Left lung (tissue), 10 donors: ENCODE results near the gene LRRC61. TPM values are rescaled to one million over a fixed set of nuclear protein-coding genes. Genes with fewer than 3 reads are reported as not detected.

ENCODE experiments used
- ATAC-seq: fragments of 200-7000 bp; cut with Tn5 transposase; one replicate; pipeline ENCODE4 v1.9.1; 2020; ENCODE audit warnings: moderate library complexity
- DNase-seq, 4 donors: peaks; one replicate each; pipeline ENCODE4 v3.0.0-alpha.2; 2013 to 2020
- H3K27ac ChIP-seq, 2 donors: fragments of 200-600 bp; sonication (generic) in 1 of 2; one replicate each; pipeline versions ENCODE4 v1.5.0 to v1.8.0; 2020 to 2021
- H3K27me3 ChIP-seq, 2 donors: fragments of 200-600 bp; sonication (generic) in 1 of 2; one replicate each; pipeline versions ENCODE4 v1.5.0 to v1.8.0; 2020 to 2021
- H3K36me3 ChIP-seq, 2 donors: fragments of 200-600 bp; sonication (generic) in 1 of 2; one replicate each; pipeline versions ENCODE4 v1.5.0 to v1.8.0; 2020 to 2021
- H3K4me1 ChIP-seq, 2 donors: fragments of 200-600 bp; one replicate each; pipeline ENCODE4 v1.8.0; 2021
- H3K4me3 ChIP-seq, 2 donors: fragments of 200-600 bp; sonication (generic) in 1 of 2; one replicate each; pipeline versions ENCODE4 v1.5.0 to v1.8.0; 2020 to 2021; ENCODE audit warnings: mild to moderate bottlenecking in 1 of 2
- H3K9me3 ChIP-seq, 2 donors: fragments of 200-600 bp; sonication (generic) in 1 of 2; one replicate each; pipeline versions ENCODE4 v1.5.0 to v1.8.0; 2020 to 2021
- CTCF ChIP-seq, 2 donors: fragments of 200-600 bp; sonication (generic) in 1 of 2; IDR thresholded peaks; one replicate each; pipeline versions ENCODE4 v1.5.0 to v1.8.0; 2021; ENCODE audit warnings: antibody characterized with exemption in 2 of 2
- intact Hi-C, 2 donors: fragments of 100-400 bp; cut with DNase I; formaldehyde crosslinking; loops; one replicate each; pipeline versions ENCODE4 v1.11.2 to v1.14.2; 2022
- polyA plus RNA-seq, 6 donors: library from polyadenylated mRNA; unstranded; fragments of 120-200 nt; gene quantifications; one replicate each; pipeline ENCODE4 v1.2.1, GENCODE V29; 2013; ENCODE audit not compliant: insufficient read length in 6 of 6
- total RNA-seq, 2 donors: library from RNA; stranded (reverse); fragmentation: NEBNext Ultra II Directional; extraction: Animal tissue kit (Norgen Biotek cat#: 25700); gene quantifications; one replicate each; pipeline ENCODE4 v1.2.1, GENCODE V29; 2021
- donor health status: DM: no; HTN: yes; CAD: no.
- donor health status: DM: no; HTN: no; CAD: no.

LRRC61 gene
- total and polyA plus RNA-seq, 8 donors, result 9.0 to 22.5 (median 19.3) TPM

GRCh38 chr7:150367677-150368095 is 44.5 kb downstream of the LRRC61 start:
- peaks cover 0 to 22% of the 10 kb centered on the region in 2 donors for H3K36me3 ChIP-seq
- intact Hi-C loops, result no loop called here
- peaks cover 15 to 49% of the 10 kb centered on the region in 2 donors for H3K4me1 ChIP-seq
- ATAC-seq, result peak; percentile 73
- no peak for DNase-seq
- H3K27ac ChIP-seq, result peak overlapping the region; percentile 96
- peak overlapping the region; percentile 88 to 92 for H3K4me3 ChIP-seq
- no peaks in the 10 kb centered on the region for H3K27me3 ChIP-seq
- no peaks in the 10 kb centered on the region for H3K9me3 ChIP-seq
- no peak for TF ChIP-seq CTCF (IDR thresholded peaks at IDR 0.05)

GRCh38 chr7:150368096-150368883 is 45.1 kb downstream of the LRRC61 start, which contains the start of gene REPIN1:
TSS of gene REPIN1 (plus strand) at chr7:150368822. CDS start at chr7:150369712, 890 bp downstream.
- DNase-seq (peak; percentile 83 to 98 (median 92)), ATAC-seq (peak; percentile 84)
- peaks cover 18 to 55% of the 10 kb centered on the region in 2 donors for H3K4me1 ChIP-seq
- H3K4me3 ChIP-seq, result peak within 1 kb of the TSS; percentile 88 to 92
- peak within 1 kb of the TSS; percentile 96 for H3K27ac ChIP-seq
- peaks cover 0 to 28% of the 10 kb centered on the region in 2 donors for H3K36me3 ChIP-seq
- H3K9me3 ChIP-seq, result no peaks in the 10 kb centered on the region
- intact Hi-C loops, result no loop called here
- H3K27me3 ChIP-seq, result no peaks in the 10 kb centered on the region
- no peak for TF ChIP-seq CTCF (IDR thresholded peaks at IDR 0.05)

GRCh38 chr7:150368884-150369747 is 46.0 kb downstream of the LRRC61 start:
- intact Hi-C loops, result no loop called here
- no peaks in the 10 kb centered on the region for H3K27me3 ChIP-seq
- no peaks in the 10 kb centered on the region for H3K9me3 ChIP-seq
- ATAC-seq (peak; percentile 58), DNase-seq (peak in 3 of 4 donors; percentile 72 to 92 (median 75))
- peaks cover 18 to 51% of the 10 kb centered on the region in 2 donors for H3K4me1 ChIP-seq
- peaks cover 0 to 36% of the 10 kb centered on the region in 2 donors for H3K36me3 ChIP-seq
- peak overlapping the region; percentile 96 for H3K27ac ChIP-seq
- peak overlapping the region; percentile 88 to 92 for H3K4me3 ChIP-seq
- no peak for TF ChIP-seq CTCF (IDR thresholded peaks at IDR 0.05)

GRCh38 chr7:150369748-150370501 is 46.8 kb downstream of the LRRC61 start:
- Histone ChIP-seq H3K36me3 (peaks cover 0 to 41% of the 10 kb centered on the region in 2 donors), H3K4me1 (peaks cover 18 to 46% of the 10 kb centered on the region in 2 donors), H3K27ac (peak overlapping the region; percentile 96), H3K4me3 (peak overlapping the region; percentile 88 to 92), H3K27me3 (no peaks in the 10 kb centered on the region), H3K9me3 (no peaks in the 10 kb centered on the region)
- no peak for TF ChIP-seq CTCF (IDR thresholded peaks at IDR 0.05)
- intact Hi-C loops, result no loop called here
- DNase-seq (no peak), ATAC-seq (peak; percentile 23)
